DOHH2 (cell line): Measurements from ENCODE around the gene OPA3.

Experiments
- H3F3A ChIP-seq: fragments of 200-600 bp; sonication (generic), shearing (Covaris generic); 2 replicates; pipeline ENCODE4 v1.6.0; 2016; ENCODE audit warnings: antibody characterized with exemption, mild to moderate bottlenecking; ENCODE audit not compliant: control insufficient read depth, insufficient read depth
- H3K27ac ChIP-seq: fragments of 200-600 bp; sonication (generic); 2 replicates; pipeline ENCODE4 v1.5.1; 2014; ENCODE audit warnings: low read depth, mild to moderate bottlenecking, low read length, moderate library complexity
- H3K27me3 ChIP-seq: fragments of 200-600 bp; sonication (generic); 2 replicates; pipeline ENCODE4 v1.6.1; 2014; ENCODE audit warnings: mild to moderate bottlenecking, low read length, mixed read lengths; ENCODE audit not compliant: control insufficient read depth
- H3K36me3 ChIP-seq: fragments of 200-600 bp; sonication (generic); 2 replicates; pipeline ENCODE4 v1.6.1; 2014; ENCODE audit warnings: mild to moderate bottlenecking, low read length, moderate library complexity, mixed read lengths; ENCODE audit not compliant: control insufficient read depth
- H3K4me1 ChIP-seq: fragments of 200-600 bp; sonication (generic); 2 replicates; pipeline ENCODE4 v1.6.1; 2014; ENCODE audit warnings: mild to moderate bottlenecking, low read length, mixed read lengths; ENCODE audit not compliant: control insufficient read depth
- H3K4me2 ChIP-seq: fragments of 200-600 bp; sonication (generic); 2 replicates; pipeline ENCODE4 v1.6.0; 2014; ENCODE audit warnings: mild to moderate bottlenecking, low read length, moderate library complexity
- H3K4me3 ChIP-seq: fragments of 200-600 bp; sonication (generic); 2 replicates; pipeline ENCODE4 v1.5.1; 2014; ENCODE audit warnings: mild to moderate bottlenecking, low read length, mixed read lengths
- H3K79me2 ChIP-seq: fragments of 200-600 bp; sonication (generic); 2 replicates; pipeline ENCODE4 v1.6.1; 2014; ENCODE audit warnings: mild to moderate bottlenecking, low read length, mixed read lengths; ENCODE audit not compliant: control insufficient read depth
- H3K9me2 ChIP-seq: fragments of 200-600 bp; sonication (generic); replicated peaks from 2 replicates; pipeline ENCODE4 v1.6.1; 2014; ENCODE audit warnings: mild to moderate bottlenecking, low read length, mixed read lengths; ENCODE audit not compliant: control insufficient read depth
- H3K9me3 ChIP-seq: fragments of 200-600 bp; sonication (generic); 2 replicates; pipeline ENCODE4 v1.6.1; 2014; ENCODE audit warnings: antibody characterized with exemption, low read length, mixed read lengths; ENCODE audit not compliant: control insufficient read depth, insufficient read depth
- H4K20me1 ChIP-seq: fragments of 200-600 bp; sonication (generic); 2 replicates; pipeline ENCODE4 v1.6.0; 2014; ENCODE audit warnings: low read depth, mild to moderate bottlenecking, antibody characterized with exemption, low read length, moderate library complexity; ENCODE audit not compliant: control insufficient read depth, insufficient read depth
- CTCF ChIP-seq: fragments of 200-600 bp; sonication (generic); IDR thresholded peaks from one replicate; pipeline ENCODE4 v1.5.1; 2014; ENCODE audit warnings: antibody characterized with exemption, mild to moderate bottlenecking, low read depth, low read length; ENCODE audit not compliant: poor library complexity, severe bottlenecking
- EZH2phosphoT487 ChIP-seq: fragments of 200-600 bp; sonication (generic); IDR thresholded peaks from 2 replicates; pipeline ENCODE4 v1.6.1; 2017; ENCODE audit warnings: borderline replicate concordance, mild to moderate bottlenecking, antibody characterized with exemption, low read length, moderate library complexity, mixed read lengths

OPA3 gene

GRCh38 chr19:45599286-45599685 lies 14.7 kb upstream of the OPA3 start:
- Histone ChIP-seq H3K4me2 (peak overlapping the region; percentile 72), H3K4me1 (peaks cover 28% of the 10 kb centered on the region), H3K27me3 (peaks cover 67% of the 10 kb centered on the region)

GRCh38 chr19:45598267-45599001 lies 13.8 kb upstream of the OPA3 start:
- Histone ChIP-seq H3K4me3 (peak overlapping the region; percentile 59), H3K36me3 (no peaks in the 10 kb centered on the region)

More at GRCh38 chr19:45599286-45599685, 14.7 kb upstream of the OPA3 start:
- no peaks in the 10 kb centered on the region for H3K79me2 ChIP-seq
- H3K27ac ChIP-seq: no peak overlapping the region
- H4K20me1 ChIP-seq: no peaks in the 10 kb centered on the region; the same call in 1 of the 2 replicates
- no peaks in the 10 kb centered on the region for H3F3A ChIP-seq
- no peaks in the 10 kb centered on the region for H3K36me3 ChIP-seq
- H3K4me3 ChIP-seq: no peak overlapping the region
- no peaks in the 10 kb centered on the region for H3K9me3 ChIP-seq
- TF ChIP-seq EZH2phosphoT487: no peak
- TF ChIP-seq CTCF: no peak
- H3K9me2 ChIP-seq: no peaks in the 10 kb centered on the region

GRCh38 chr19:45597425-45598111 lies 13.0 kb upstream of the OPA3 start:
- Histone ChIP-seq H3K27me3 (peaks cover 66% of the 10 kb centered on the region), H3K9me2 (no peaks in the 10 kb centered on the region), H3F3A (no peaks in the 10 kb centered on the region), H3K9me3 (no peaks in the 10 kb centered on the region), H4K20me1 (no peaks in the 10 kb centered on the region; the same call in 1 of the 2 replicates), H3K4me3 (peak overlapping the region; percentile 59), H3K4me1 (peaks cover 28% of the 10 kb centered on the region), H3K79me2 (no peaks in the 10 kb centered on the region), H3K36me3 (no peaks in the 10 kb centered on the region), H3K4me2 (peak overlapping the region; percentile 72; the same call in 1 of the 2 replicates), H3K27ac (no peak overlapping the region)
- no peak for TF ChIP-seq EZH2phosphoT487
- no peak for TF ChIP-seq CTCF

More at GRCh38 chr19:45598267-45599001, 13.8 kb upstream of the OPA3 start:
- Histone ChIP-seq H3K27ac (no peak overlapping the region), H3K27me3 (peaks cover 67% of the 10 kb centered on the region), H3K9me2 (no peaks in the 10 kb centered on the region), H3K4me1 (peaks cover 28% of the 10 kb centered on the region), H3K4me2 (peak overlapping the region; percentile 72), H3K79me2 (no peaks in the 10 kb centered on the region), H3F3A (no peaks in the 10 kb centered on the region), H3K9me3 (no peaks in the 10 kb centered on the region), H4K20me1 (no peaks in the 10 kb centered on the region; the same call in 1 of the 2 replicates)
- TF ChIP-seq CTCF (no peak), EZH2phosphoT487 (no peak)
